ENCODE data around the gene TMEM91.
"Not testable (repeated sequence)": the region's sequence is repeated elsewhere in the genome, so short reads cannot be mapped to it uniquely, and the experiment has no call there.

TMEM91 gene

GRCh38 chr19:41376241-41376997, at the start of gene TMEM91:
TMEM91 (plus strand) TSS chr19:41376533; CDS start chr19:41378310, 1,777 bp downstream.
- DNase-seq, result no peak

- peak; percentile 53 for DNase-seq
These were observed 49.2 kb upstream of the TMEM91 start for GRCh38 chr19:41327076-41327575.

- peak; percentile 89 for DNase-seq
These were observed 48.7 kb upstream of the TMEM91 start for GRCh38 chr19:41327576-41328156.

- DNase-seq, result no peak
These were observed 48.0 kb upstream of the TMEM91 start for GRCh38 chr19:41328157-41328841.

- DNase-seq, result no peak
These were observed 47.5 kb upstream of the TMEM91 start for GRCh38 chr19:41328842-41329225.

- peak; percentile 47 for DNase-seq
These were observed 45.9 kb upstream of the TMEM91 start for GRCh38 chr19:41330481-41330880.

- no peak for DNase-seq
These were observed 45.2 kb upstream of the TMEM91 start for GRCh38 chr19:41330946-41331678.

GRCh38 chr19:41332000-41332399, 44.3 kb upstream of the TMEM91 start:
- DNase-seq, result no peak

- no peak for DNase-seq
These were observed 43.9 kb upstream of the TMEM91 start for GRCh38 chr19:41332468-41332867.

GRCh38 chr19:41334793-41335192, 41.5 kb upstream of the TMEM91 start:
- no peak for DNase-seq

- DNase-seq, result no peak
These were observed 40.9 kb upstream of the TMEM91 start for GRCh38 chr19:41335467-41335866.

GRCh38 chr19:41339936-41340335, 36.4 kb upstream of the TMEM91 start:
- DNase-seq, result no peak

GRCh38 chr19:41341669-41342490, 34.5 kb upstream of the TMEM91 start:
- peak; percentile 37 for DNase-seq

- DNase-seq, result no peak
These were observed 32.2 kb upstream of the TMEM91 start for GRCh38 chr19:41344162-41344561.

GRCh38 chr19:41346916-41347315, 29.4 kb upstream of the TMEM91 start:
- not testable (repeated sequence) for DNase-seq

- DNase-seq, result peak; percentile 25
These were observed 25.5 kb upstream of the TMEM91 start for GRCh38 chr19:41350735-41351338.

- peak; percentile 89 for DNase-seq
These were observed 24.7 kb upstream of the TMEM91 start for GRCh38 chr19:41351339-41352245.

GRCh38 chr19:41352279-41352608, 24.1 kb upstream of the TMEM91 start:
- no peak for DNase-seq

- peak; percentile 80 for DNase-seq
These were observed 23.5 kb upstream of the TMEM91 start for GRCh38 chr19:41352609-41353465.

Data from CD4-positive, alpha-beta T cell treated with Interleukin-21 for 1 hour (primary cell).